Glomerular visceral epithelial cell (primary cell): ENCODE data around the gene NXNL1.

ENCODE experiments used
- DNase-seq: peaks from one replicate; pipeline ENCODE4 v3.0.0-alpha.2; 2016; ENCODE audit errors: extremely low spot score

Gene NXNL1

DNA sequence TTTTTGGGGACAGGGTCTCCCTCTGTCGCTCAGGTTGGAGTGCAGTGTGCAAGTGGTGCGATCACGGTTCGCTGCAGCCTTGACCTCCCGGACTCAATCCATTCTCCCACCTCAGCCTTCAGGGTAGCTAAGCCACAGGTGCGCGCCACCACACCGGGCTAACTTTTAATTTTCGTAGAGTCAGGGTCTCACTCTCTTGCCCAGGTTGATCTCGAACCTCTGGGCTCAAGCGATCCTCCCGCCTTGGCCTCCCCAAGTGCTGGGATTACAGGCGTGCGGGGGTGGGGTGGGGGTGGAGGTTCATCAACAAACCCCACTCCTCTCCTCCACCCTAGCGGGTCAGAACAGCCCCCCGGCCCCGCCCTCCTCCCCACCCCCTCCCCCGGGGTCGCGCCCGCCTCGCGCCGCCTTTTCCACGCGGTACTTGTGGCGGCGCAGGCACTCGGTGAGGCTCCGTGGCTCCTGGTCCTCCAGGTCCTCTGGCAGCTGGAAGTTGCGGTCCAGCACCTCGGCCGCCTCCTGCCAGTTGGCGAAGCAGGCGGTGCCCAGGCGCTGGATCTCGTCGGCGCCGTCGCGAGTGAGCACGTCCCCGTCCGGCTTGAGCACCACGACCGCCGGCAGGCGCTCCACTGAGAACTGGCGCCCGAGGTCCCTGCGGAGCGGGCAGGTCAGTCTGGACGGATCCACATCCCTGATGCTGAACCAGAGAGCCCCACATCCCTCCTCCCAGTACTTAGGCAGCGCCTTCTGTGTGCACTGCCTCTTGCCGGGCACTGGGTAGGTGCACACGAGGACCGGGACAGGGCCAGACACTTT is 5.2 kb downstream of the NXNL1 start:
- no peak for DNase-seq

DNA sequence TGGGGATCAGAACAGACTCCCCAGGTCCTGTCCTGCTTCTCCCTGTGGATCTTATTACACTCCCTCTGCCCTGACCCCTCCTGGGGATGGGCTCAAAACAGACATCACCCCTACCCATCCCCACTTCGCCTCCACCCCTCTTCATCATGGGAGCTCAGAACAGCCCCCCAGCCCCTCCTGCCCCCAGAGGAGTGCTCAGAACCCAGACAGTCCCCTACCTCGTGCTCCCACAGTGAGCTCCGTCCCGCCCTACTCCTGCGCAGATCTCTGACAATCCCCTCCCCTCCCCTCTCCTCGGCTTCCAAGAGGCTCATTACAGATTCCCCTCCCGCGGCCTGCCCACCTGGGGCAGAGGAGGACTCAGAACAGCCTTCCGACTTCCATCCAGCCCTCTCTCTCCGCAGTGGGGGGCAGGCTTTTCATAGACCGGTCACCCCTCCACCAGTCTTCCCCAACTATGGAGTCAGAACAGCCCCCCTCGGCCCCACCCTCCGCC is 6.1 kb downstream of the NXNL1 start:
- DNase-seq = no peak

DNA sequence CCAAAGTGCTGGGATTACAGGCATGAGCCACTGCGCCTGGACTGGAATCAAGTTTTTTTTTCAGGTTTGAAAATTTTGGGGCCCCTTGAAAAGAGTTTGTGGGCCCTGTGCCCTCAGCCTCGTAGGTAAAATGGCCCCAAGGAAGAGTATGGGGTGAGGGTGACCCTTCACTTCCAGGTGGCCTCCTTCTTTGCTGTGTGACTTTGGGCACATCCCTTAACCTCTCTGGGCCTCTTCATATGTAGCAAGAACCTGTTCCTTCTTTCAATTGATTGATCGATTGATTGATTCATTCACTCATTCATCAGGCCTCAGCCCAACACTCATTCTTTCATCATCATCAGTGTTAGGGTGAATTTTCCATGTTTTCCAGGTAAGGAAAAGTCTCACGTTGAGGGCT is 8.9 kb downstream of the NXNL1 start:
- DNase-seq = no peak

- DNase-seq = peak; percentile 19
These were observed 10.3 kb downstream of the NXNL1 start for GRCh38 chr19:17450264-17451075.

DNA sequence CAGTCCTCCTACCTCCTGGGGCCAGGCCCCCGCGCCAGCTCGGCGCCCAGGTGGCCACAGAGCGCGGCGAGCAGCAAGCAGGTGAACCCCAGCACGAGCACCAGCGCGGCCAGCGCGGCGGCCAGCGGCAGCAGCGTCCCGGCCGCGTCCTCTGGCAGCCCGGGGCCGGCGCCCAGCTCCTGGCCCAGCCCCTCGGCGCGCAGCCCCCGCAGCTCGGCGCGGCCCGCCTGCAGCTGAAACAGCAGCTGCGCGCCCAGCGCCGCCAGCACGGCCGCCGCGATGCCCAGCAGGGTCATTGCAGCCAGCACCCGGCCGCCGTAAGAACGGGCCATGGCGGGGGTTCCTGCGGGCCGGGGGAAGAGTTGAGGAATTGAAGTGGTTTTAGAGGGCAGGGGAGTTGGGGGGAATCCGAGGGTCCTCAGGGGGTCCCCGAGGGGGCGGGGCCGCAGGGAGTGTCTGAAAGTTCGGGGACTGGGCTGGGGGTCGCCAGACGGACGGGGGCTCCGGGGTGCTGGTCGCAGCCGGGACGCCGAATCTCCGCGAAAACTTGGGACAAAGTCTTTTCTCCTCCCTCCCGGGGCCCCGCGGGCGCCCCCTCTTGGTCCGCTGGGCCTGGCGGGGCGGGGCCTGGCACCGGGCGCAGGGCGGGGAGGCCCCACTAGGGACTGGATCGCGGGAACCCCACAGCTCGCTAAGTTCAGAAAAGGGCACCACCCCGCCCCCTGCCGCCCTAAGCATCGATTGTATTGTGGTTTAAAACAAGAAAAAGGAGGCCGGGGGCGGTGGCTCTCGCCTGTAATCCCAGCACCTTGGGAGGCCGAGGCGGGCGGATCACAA is 12.4 kb downstream of the NXNL1 start, which contains the start of gene TMEM221:
Gene TMEM221, minus strand, starts transcription at position 538 of the 837 bp plus-strand sequence. Its CDS starts 206 bp downstream, at position 332.
- peak; percentile 20 for DNase-seq

GRCh38 chr19:17447704-17448130 is 13.0 kb downstream of the NXNL1 start:
- no peak for DNase-seq

- DNase-seq = no peak
These were observed 15.1 kb downstream of the NXNL1 start for GRCh38 chr19:17445526-17446165.

GRCh38 chr19:17441241-17442021 is 19.3 kb downstream of the NXNL1 start:
- peak; percentile 54 for DNase-seq

DNA sequence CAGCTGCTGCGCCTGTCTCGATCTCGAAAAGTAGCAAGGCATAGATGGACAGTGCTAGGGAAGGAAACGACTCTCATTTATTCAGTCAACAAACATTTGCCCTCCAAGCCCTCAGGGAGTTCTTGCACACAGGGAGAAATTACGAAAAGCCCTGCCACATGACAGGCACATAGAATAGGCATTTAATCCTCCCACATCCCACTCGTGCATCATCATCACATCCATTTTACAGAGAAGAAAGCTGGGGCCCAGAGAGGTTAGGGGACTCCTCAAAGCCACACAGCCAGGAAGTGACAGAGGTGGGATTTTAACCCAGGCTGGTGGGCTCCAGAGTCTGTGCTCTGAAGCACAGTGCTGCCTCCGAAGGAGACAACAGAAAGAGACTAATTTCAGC is 23.9 kb downstream of the NXNL1 start:
- DNase-seq = no peak

DNA sequence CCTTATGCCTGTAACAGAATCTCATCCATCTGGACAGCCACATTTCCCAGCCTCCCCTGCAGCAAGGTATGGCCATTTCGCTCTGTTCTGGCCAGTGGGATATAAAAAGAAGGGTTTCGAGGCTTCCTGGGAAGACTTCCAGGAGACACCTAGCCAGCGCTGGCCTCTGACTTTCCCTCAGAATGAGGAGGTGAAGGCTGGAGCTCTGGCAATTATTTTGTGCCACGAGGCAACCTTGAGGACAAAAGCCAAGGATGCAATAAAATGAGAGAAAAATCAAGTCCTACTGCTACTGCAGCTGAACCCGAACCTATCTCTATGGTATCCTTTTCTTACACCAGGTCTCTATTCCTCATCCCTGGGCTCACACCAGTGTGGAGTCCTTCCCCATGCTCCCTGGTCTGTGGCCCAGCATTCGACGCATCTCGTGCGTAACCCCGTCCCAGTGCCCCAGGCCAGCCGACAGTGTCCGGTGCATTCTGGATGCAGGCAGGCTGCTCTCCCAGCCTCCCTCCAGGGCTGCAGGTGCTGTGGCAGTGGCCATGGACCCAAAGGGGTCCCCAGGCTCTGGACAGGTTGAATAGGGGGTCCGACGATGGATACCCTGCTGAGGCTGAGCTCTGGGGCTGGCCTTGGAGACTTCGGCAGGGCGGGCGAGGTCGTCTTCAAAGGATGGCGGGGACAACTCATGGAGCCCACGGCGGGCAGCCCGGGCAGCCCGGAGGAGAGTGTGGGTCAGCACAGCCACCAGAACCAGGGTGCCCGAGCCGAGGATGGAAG is 24.4 kb downstream of the NXNL1 start:
- DNase-seq = no peak

DNA sequence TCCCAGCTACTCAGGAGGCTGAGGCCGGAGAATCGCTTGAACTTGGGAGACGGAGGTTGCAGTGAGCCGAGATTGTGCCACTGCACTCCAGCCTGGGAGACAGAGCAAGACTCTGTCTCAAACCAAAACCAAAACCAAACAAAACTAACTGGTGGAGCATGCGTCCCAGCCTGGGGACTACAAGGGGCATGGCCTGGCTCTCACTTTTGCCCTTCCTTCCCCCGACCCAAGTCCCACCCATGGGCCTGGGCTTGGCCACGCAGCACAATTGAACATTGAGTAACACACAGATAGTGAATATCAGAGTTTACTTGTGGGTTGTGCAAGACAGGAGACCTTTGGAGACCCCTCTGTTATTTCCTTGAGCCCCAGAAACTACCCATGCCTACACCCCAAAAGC is 25.5 kb downstream of the NXNL1 start:
- no peak for DNase-seq

GRCh38 chr19:17431417-17431816 is 29.3 kb downstream of the NXNL1 start:
- no peak for DNase-seq

GRCh38 chr19:17429641-17430113 is 31.0 kb downstream of the NXNL1 start:
- peak; percentile 27 for DNase-seq

DNA sequence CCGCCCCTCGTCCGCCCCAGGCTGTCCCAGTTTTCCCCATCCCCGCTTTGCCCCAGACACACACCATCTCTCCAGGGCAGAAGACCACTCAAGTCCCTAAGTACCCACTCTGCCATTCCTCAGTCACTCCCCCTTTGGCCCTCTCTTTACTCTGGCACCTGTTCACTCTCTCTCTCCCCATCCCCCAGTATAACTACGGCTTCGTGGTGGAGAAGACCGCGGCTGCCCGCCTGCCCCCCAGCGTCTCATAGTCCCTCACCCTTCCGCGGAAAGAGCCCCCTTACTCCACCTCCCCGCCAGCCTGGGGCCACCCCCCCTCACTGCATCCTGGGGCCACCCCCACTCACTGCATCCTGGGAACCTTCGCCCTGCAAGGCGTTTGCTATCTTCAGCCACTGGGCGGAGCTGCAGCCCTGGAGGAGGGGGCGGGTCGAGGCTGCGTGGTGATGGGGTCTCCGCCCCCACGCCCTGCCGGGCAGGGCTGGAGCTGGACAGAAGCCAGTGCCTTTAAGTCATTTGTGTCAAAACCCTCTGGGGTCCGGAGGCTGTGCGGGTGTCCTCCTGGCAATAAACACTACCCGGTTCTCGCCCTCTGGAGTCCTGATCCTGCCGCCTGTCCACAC is 35.9 kb downstream of the NXNL1 start:
- DNase-seq = peak; percentile 31

GRCh38 chr19:17423429-17424208 is 37.1 kb downstream of the NXNL1 start:
- no peak for DNase-seq

DNA sequence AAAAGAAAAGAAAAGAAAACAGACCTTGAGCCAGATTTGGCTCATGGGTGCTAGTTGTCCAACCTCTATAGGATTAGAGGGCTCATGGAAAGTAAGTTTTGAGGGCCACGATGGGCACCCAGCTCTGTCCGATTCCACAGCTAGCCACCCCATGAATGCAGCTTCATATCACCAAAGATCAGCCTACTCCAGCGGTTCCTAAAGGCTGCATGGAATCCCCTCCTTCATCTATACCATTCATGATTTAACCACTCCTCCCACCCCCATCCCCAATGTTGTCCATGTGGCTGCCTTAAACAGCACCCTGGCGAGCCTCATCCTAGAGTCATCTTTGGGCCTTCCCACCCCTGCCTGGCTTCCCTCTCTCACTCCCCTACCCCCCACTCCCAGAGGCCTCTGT is 38.8 kb downstream of the NXNL1 start:
- no peak for DNase-seq

- DNase-seq = peak; percentile 33
These were observed 40.2 kb downstream of the NXNL1 start for GRCh38 chr19:17420475-17420924.
